Suprapubic skin (tissue), 4 donors: ENCODE measurements around the gene ASIC5.

Experiments
- CTCF ChIP-seq, 2 donors: fragments of 200-600 bp in 1 of 2; fragments of 450-650 bp in 1 of 2; sonication (generic) in 1 of 2; IDR thresholded peaks; one replicate each; pipeline ENCODE4 v1.5.1; 2016 to 2019; ENCODE audit warnings: antibody characterized with exemption in 2 of 2, mild to moderate bottlenecking in 1 of 2, moderate library complexity in 1 of 2
- POLR2A ChIP-seq, 2 donors: fragments of 450-650 bp; IDR thresholded peaks; one replicate each; pipeline ENCODE4 v1.6.1; 2017; ENCODE audit warnings: antibody characterized with exemption in 2 of 2, mild to moderate bottlenecking in 2 of 2, moderate library complexity in 2 of 2
- POLR2AphosphoS5 ChIP-seq, 3 donors: sonication (generic); formaldehyde crosslinking; IDR thresholded peaks; one replicate each; pipeline ENCODE4 v1.6.1; 2017; ENCODE audit warnings: antibody characterized with exemption in 3 of 3

- TF ChIP-seq POLR2AphosphoS5 (IDR thresholded peaks at IDR 0.05) (no peak), CTCF (IDR thresholded peaks at IDR 0.05) (peak; percentile 17 to 39), POLR2A (IDR thresholded peaks at IDR 0.05) (no peak)
These were observed 56.2 kb downstream of the ASIC5 start for GRCh38 chr4:155809835-155810234.
